ENCODE results near the gene ADCY7. TPM values are rescaled to one million over a fixed set of nuclear protein-coding genes. Genes with fewer than 3 reads are reported as not detected.

ADCY7 gene
- total RNA-seq, 1 donor from 2014 or later = 4.6 TPM

DNA sequence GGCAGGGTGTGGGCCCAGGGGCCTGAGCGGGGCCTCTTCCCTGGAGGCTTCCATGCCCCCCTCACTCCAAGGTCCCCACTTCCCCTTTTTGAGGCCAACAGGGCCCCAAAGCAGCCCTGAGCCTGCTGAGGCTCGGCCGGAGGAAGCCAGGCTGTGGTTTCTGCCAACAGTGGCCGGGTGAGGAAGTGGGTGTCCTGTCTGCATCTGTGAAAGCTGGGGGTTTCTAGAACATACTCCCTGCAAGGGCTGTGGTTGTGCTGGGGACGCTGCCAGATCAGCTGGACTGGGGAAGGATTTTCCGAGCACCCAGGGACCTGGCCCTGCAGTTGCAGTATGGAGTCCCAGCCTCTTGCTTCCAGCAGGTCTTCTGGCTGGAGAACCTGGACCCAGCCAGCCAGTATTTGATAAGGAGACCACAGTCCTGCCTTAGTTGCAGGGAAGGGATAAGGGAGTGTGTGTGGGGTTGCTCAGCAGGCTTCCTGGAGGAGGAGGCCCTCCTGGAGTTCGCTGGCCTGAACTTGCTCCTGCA, 15.7 kb downstream of the ADCY7 start:
- H3K27ac Mint-ChIP-seq (ENCODE audit: unreplicated experiment) = no peak overlapping the region
- H3K36me3 Mint-ChIP-seq (ENCODE audit: unreplicated experiment) = peaks cover 5% of the 10 kb centered on the region
- peaks cover 7% of the 10 kb centered on the region for H3K4me1 Mint-ChIP-seq (ENCODE audit: unreplicated experiment)
- no peak overlapping the region for H3K4me3 Mint-ChIP-seq (ENCODE audit: unreplicated experiment)
- H3K9me3 Mint-ChIP-seq (ENCODE audit: unreplicated experiment) = peaks cover 9% of the 10 kb centered on the region
- TF ChIP-seq, protein P1, sequence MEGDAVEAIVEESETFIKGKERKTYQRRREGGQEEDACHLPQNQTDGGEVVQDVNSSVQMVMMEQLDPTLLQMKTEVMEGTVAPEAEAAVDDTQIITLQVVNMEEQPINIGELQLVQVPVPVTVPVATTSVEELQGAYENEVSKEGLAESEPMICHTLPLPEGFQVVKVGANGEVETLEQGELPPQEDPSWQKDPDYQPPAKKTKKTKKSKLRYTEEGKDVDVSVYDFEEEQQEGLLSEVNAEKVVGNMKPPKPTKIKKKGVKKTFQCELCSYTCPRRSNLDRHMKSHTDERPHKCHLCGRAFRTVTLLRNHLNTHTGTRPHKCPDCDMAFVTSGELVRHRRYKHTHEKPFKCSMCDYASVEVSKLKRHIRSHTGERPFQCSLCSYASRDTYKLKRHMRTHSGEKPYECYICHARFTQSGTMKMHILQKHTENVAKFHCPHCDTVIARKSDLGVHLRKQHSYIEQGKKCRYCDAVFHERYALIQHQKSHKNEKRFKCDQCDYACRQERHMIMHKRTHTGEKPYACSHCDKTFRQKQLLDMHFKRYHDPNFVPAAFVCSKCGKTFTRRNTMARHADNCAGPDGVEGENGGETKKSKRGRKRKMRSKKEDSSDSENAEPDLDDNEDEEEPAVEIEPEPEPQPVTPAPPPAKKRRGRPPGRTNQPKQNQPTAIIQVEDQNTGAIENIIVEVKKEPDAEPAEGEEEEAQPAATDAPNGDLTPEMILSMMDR (IDR thresholded peaks at IDR 0.05) = no peak
- DNase-seq (ENCODE audit: extremely low spot score, unreplicated experiment) = no peak
- peaks cover 3% of the 10 kb centered on the region for H3K27me3 Mint-ChIP-seq (ENCODE audit: unreplicated experiment)

DNA sequence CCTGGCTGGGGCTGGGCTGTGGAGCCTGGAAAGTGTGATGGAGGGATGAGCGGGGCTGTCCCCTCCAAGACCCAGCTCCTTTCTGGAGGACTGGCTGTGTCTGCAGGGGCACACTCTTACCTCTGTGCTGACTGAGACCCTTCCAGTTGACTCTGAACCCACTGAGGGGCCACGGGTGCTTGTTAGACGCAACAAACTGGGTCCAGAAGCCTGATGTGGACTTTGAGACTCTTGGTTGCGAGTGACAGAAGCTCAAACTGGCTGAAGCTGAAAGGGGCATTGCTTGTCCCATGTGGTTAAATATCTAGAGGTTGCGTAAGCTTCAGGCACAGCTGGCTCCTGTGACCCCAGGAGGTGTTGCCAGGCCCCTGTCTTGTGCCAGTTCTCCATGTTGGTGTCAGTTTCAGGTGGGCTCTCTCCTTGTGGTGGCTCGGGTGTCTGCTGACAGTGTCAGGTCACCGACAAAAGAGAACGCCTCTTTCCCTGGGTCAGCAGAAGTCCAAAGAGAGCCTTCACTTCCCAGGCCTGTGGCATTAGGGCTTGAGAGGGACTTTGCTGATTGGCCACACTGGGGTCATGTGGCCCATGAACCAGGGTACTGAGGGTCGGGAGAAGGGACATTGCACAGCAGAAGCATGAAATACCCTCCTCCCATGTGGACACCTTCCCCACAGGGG, 16.7 kb downstream of the ADCY7 start:
- Mint-ChIP-seq H3K9me3 (ENCODE audit: unreplicated experiment) (peaks cover 9% of the 10 kb centered on the region), H3K36me3 (ENCODE audit: unreplicated experiment) (peaks cover 5% of the 10 kb centered on the region), H3K4me1 (ENCODE audit: unreplicated experiment) (peaks cover 7% of the 10 kb centered on the region), H3K27me3 (ENCODE audit: unreplicated experiment) (peaks cover 3% of the 10 kb centered on the region), H3K4me3 (ENCODE audit: unreplicated experiment) (no peak overlapping the region), H3K27ac (ENCODE audit: unreplicated experiment) (no peak overlapping the region)
- DNase-seq (ENCODE audit: extremely low spot score, unreplicated experiment) = no peak
- TF ChIP-seq, protein P1 (IDR thresholded peaks at IDR 0.05) = no peak

DNA sequence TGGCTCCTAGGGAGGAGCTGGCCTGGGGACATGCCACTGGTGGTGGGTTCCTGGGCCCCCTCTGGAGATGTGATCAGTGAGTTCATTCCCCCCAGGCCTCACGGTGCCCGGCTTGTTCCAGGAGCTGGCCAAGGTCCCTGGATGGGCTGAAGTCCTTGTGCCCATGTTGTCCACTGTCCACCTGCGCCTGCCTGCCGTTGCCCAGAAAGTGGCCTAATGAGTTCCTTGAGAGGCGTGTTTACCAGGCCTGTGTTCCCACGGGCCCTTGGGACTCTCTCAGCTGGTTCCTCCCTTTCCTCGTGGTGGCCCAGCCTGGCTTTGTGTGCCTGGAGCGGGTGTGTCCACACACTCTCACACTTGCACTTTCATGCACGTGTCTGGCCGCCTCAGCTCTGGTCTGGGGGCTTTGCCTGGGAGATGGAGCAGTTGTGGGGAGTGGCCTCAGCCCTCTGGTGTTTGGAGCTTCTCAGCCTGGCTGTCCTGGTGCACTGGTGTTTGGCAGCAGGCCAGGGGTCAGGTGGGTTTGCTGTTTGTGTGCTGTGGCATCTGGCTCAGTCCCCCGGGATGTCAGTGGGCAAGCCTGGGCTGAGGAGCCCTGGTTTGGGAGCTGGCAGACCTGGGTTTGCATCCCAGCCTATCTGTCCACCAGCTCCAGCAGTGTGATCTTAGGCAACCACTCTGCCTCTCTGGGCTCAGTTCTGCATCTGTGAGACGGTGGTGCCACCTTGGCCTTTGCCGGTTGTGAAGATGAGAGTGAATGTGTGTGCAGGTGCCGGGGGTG, 18.0 kb downstream of the ADCY7 start:
- TF ChIP-seq, protein P1 (IDR thresholded peaks at IDR 0.05) = no peak
- peaks cover 3% of the 10 kb centered on the region for H3K27me3 Mint-ChIP-seq (ENCODE audit: unreplicated experiment)
- peaks cover 3% of the 10 kb centered on the region for H3K36me3 Mint-ChIP-seq (ENCODE audit: unreplicated experiment)
- peaks cover 4% of the 10 kb centered on the region for H3K9me3 Mint-ChIP-seq (ENCODE audit: unreplicated experiment)
- H3K27ac Mint-ChIP-seq (ENCODE audit: unreplicated experiment) = no peak overlapping the region
- peaks cover 7% of the 10 kb centered on the region for H3K4me1 Mint-ChIP-seq (ENCODE audit: unreplicated experiment)
- no peak overlapping the region for H3K4me3 Mint-ChIP-seq (ENCODE audit: unreplicated experiment)
- no peak for DNase-seq (ENCODE audit: extremely low spot score, unreplicated experiment)

DNA sequence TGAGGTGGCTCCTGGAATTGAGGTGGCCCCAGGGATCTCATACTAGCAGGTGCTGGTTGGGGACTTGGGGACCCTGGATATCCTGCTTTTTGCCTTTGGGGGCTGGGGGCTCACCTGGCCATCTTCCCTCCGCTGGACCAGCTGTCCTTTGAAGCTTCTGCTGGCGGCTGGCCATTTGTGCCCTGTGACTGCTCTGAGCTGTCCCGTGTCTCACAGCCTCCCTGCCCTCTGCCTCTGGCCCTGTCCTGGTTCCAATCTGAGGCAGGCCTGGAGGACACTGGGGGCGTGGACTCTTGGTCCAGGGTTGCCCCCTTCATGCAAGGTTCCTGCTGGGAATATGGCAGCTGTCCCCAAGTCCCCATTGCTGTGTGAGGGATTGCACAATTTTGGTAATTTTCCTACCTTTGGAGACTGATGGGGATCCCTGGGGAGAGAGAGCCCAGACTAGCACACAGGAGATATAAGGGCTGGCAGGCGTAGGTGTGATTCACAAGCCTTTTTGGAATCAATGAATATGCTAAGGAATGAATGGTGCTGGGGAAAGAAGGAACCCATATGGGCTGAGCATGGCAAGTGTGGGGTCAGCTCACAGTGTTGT, 19.2 kb downstream of the ADCY7 start:
- DNase-seq (ENCODE audit: extremely low spot score, unreplicated experiment) = no peak
- H3K27me3 Mint-ChIP-seq (ENCODE audit: unreplicated experiment) = no peaks in the 10 kb centered on the region
- no peaks in the 10 kb centered on the region for H3K36me3 Mint-ChIP-seq (ENCODE audit: unreplicated experiment)

More for the DNA sequence above, 19.2 kb downstream of the ADCY7 start:
- Mint-ChIP-seq H3K4me3 (ENCODE audit: unreplicated experiment) (no peak overlapping the region), H3K9me3 (ENCODE audit: unreplicated experiment) (peaks cover under 1% of the 10 kb centered on the region), H3K4me1 (ENCODE audit: unreplicated experiment) (peaks cover 7% of the 10 kb centered on the region), H3K27ac (ENCODE audit: unreplicated experiment) (no peak overlapping the region)
- TF ChIP-seq, protein P1 (IDR thresholded peaks at IDR 0.05) = no peak

All from osteocyte (in vitro differentiated cells).